IPS-18c (cell line): ENCODE results near the gene MBNL3.

Experiments
- H3K4me3 ChIP-seq: 2 replicates; pipeline ENCODE4 v1.7.0; 2013; ENCODE audit warnings: low read depth, mild to moderate bottlenecking, low read length, moderate library complexity; ENCODE audit not compliant: insufficient read depth
- H3K9me3 ChIP-seq: one replicate; pipeline ENCODE4 v1.6.1; 2013; ENCODE audit warnings: mild to moderate bottlenecking, low read length, moderate library complexity; ENCODE audit not compliant: control insufficient read depth, insufficient read depth

MBNL3 gene

GRCh38 chrX:132404266-132404665, 84.6 kb downstream of the MBNL3 start:
- H3K4me3 ChIP-seq = no peak overlapping the region
- H3K9me3 ChIP-seq = peaks cover 2% of the 10 kb centered on the region

GRCh38 chrX:132401935-132402334, 86.9 kb downstream of the MBNL3 start:
- H3K4me3 ChIP-seq = no peak overlapping the region

GRCh38 chrX:132400706-132401105, 88.1 kb downstream of the MBNL3 start:
- H3K9me3 ChIP-seq = peaks cover 5% of the 10 kb centered on the region
- H3K4me3 ChIP-seq = no peak overlapping the region

More at GRCh38 chrX:132401935-132402334, 86.9 kb downstream of the MBNL3 start:
- peaks cover 6% of the 10 kb centered on the region for H3K9me3 ChIP-seq

GRCh38 chrX:132395645-132396044, 93.2 kb downstream of the MBNL3 start:
- Histone ChIP-seq H3K9me3 (peaks cover 8% of the 10 kb centered on the region), H3K4me3 (no peak overlapping the region)

- peaks cover 8% of the 10 kb centered on the region for H3K9me3 ChIP-seq
- no peak overlapping the region for H3K4me3 ChIP-seq
Observed at GRCh38 chrX:132395026-132395425, 93.8 kb downstream of the MBNL3 start.

- H3K4me3 ChIP-seq = no peak overlapping the region
Observed at GRCh38 chrX:132394591-132394990, 94.2 kb downstream of the MBNL3 start.

GRCh38 chrX:132393992-132394391, 94.8 kb downstream of the MBNL3 start:
- Histone ChIP-seq H3K4me3 (no peak overlapping the region), H3K9me3 (peaks cover 7% of the 10 kb centered on the region)

More at GRCh38 chrX:132394591-132394990, 94.2 kb downstream of the MBNL3 start:
- H3K9me3 ChIP-seq = peaks cover 8% of the 10 kb centered on the region

- no peak overlapping the region for H3K4me3 ChIP-seq
Observed at GRCh38 chrX:132393485-132393884, 95.4 kb downstream of the MBNL3 start.

GRCh38 chrX:132393085-132393484, 95.8 kb downstream of the MBNL3 start:
- H3K4me3 ChIP-seq = no peak overlapping the region

More at GRCh38 chrX:132393485-132393884, 95.4 kb downstream of the MBNL3 start:
- peaks cover 4% of the 10 kb centered on the region for H3K9me3 ChIP-seq

GRCh38 chrX:132390792-132391191, 98.0 kb downstream of the MBNL3 start:
- peaks cover 3% of the 10 kb centered on the region for H3K9me3 ChIP-seq
- no peak overlapping the region for H3K4me3 ChIP-seq

More at GRCh38 chrX:132393085-132393484, 95.8 kb downstream of the MBNL3 start:
- peaks cover 4% of the 10 kb centered on the region for H3K9me3 ChIP-seq

- Histone ChIP-seq H3K9me3 (peaks cover 2% of the 10 kb centered on the region), H3K4me3 (no peak overlapping the region)
Observed at GRCh38 chrX:132389480-132389879, 99.4 kb downstream of the MBNL3 start.

- peaks cover 2% of the 10 kb centered on the region for H3K9me3 ChIP-seq
- H3K4me3 ChIP-seq = no peak overlapping the region
Observed at GRCh38 chrX:132388371-132388770, 100.5 kb downstream of the MBNL3 start.

- Histone ChIP-seq H3K9me3 (no peaks in the 10 kb centered on the region), H3K4me3 (no peak overlapping the region)
Observed at GRCh38 chrX:132384301-132384700, 104.5 kb downstream of the MBNL3 start.

GRCh38 chrX:132382068-132382467, 106.8 kb downstream of the MBNL3 start:
- H3K9me3 ChIP-seq = no peaks in the 10 kb centered on the region
- H3K4me3 ChIP-seq = no peak overlapping the region

- H3K4me3 ChIP-seq = no peak overlapping the region
- H3K9me3 ChIP-seq = no peaks in the 10 kb centered on the region
Observed at GRCh38 chrX:132378281-132378680, 110.6 kb downstream of the MBNL3 start.

GRCh38 chrX:132375941-132376340, 112.9 kb downstream of the MBNL3 start:
- no peak overlapping the region for H3K4me3 ChIP-seq
- H3K9me3 ChIP-seq = no peaks in the 10 kb centered on the region

GRCh38 chrX:132373610-132374009, 115.2 kb downstream of the MBNL3 start:
- H3K9me3 ChIP-seq = no peaks in the 10 kb centered on the region
- H3K4me3 ChIP-seq = no peak overlapping the region

GRCh38 chrX:132369617-132370326, 119.1 kb downstream of the MBNL3 start:
- no peak overlapping the region for H3K4me3 ChIP-seq

GRCh38 chrX:132367984-132368383, 120.9 kb downstream of the MBNL3 start:
- Histone ChIP-seq H3K9me3 (no peaks in the 10 kb centered on the region), H3K4me3 (no peak overlapping the region)

More at GRCh38 chrX:132369617-132370326, 119.1 kb downstream of the MBNL3 start:
- no peaks in the 10 kb centered on the region for H3K9me3 ChIP-seq
